HL-60 (cell line): ENCODE data around the gene KLHL3.
A peak's percentile ranks its signal among the peaks of the same experiment; 100 is the strongest.

Experiments
- DNase-seq, 2 experiments: peaks; one replicate each; pipeline ENCODE4 v3.0.0-alpha.2; 2010 to 2020; ENCODE audit warnings: low read depth in 1 of 2, low spot score in 1 of 2
- H3K27ac ChIP-seq: fragments of 250-450 bp; sonication (Bioruptor Pico); replicated peaks from 2 replicates; pipeline ENCODE4 v1.5.1; 2020; ENCODE audit warnings: mild to moderate bottlenecking, moderate library complexity
- H3K27me3 ChIP-seq: fragments of 250-450 bp; sonication (Bioruptor Pico); 2 replicates; pipeline ENCODE4 v1.5.1; 2021; ENCODE audit warnings: mild to moderate bottlenecking, moderate library complexity; ENCODE audit not compliant: insufficient read depth, poor library complexity, severe bottlenecking
- H3K4me3 ChIP-seq: replicated peaks from 2 replicates; pipeline ENCODE4 v1.5.1; 2011; ENCODE audit warnings: mild to moderate bottlenecking, control low read depth, low read length; ENCODE audit not compliant: insufficient read depth
- GABPA ChIP-seq: IDR thresholded peaks from 2 replicates; pipeline ENCODE4 v1.6.1; 2012; ENCODE audit warnings: low read depth
- POLR2AphosphoS5 ChIP-seq: IDR thresholded peaks from 2 replicates; pipeline ENCODE4 v1.6.1; 2012; ENCODE audit warnings: low read depth
- SPI1 ChIP-seq: IDR thresholded peaks from 2 replicates; pipeline ENCODE4 v1.6.1; 2012; ENCODE audit warnings: low read depth, mild to moderate bottlenecking, borderline replicate concordance
- TF ChIP-seq, protein P1 (sequence below): IDR thresholded peaks from one replicate; pipeline ENCODE4 v1.5.1; 2011; ENCODE audit warnings: low read length, control low read depth, inconsistent platforms; ENCODE audit not compliant: insufficient read depth
- TF ChIP-seq, protein P2 (sequence below): IDR thresholded peaks from 2 replicates; pipeline ENCODE4 v1.6.1; 2012; ENCODE audit warnings: low read depth; ENCODE audit not compliant: insufficient replicate concordance

The KLHL3 gene

DNA sequence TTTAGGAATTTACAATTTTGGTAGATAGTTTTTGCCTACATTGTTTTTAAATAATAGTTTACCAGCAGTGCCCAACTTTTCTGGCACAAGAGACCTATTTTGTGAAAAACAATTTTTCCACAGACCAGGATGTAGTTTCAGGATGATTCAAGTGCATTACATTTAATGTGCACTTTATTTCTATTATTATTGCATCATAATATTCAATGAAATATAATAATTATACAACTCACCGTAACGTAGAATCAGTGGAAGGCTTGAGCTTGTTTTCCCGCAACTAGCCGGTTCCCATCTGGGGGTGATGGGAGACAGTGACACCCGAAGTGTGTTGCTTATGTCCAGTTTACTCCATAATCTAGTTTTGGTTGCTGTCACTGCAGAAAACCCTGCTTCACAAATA, 21.7 kb upstream of the KLHL3 start:
- no peak for DNase-seq
- TF ChIP-seq GABPA = no peak
- TF ChIP-seq, protein P1, sequence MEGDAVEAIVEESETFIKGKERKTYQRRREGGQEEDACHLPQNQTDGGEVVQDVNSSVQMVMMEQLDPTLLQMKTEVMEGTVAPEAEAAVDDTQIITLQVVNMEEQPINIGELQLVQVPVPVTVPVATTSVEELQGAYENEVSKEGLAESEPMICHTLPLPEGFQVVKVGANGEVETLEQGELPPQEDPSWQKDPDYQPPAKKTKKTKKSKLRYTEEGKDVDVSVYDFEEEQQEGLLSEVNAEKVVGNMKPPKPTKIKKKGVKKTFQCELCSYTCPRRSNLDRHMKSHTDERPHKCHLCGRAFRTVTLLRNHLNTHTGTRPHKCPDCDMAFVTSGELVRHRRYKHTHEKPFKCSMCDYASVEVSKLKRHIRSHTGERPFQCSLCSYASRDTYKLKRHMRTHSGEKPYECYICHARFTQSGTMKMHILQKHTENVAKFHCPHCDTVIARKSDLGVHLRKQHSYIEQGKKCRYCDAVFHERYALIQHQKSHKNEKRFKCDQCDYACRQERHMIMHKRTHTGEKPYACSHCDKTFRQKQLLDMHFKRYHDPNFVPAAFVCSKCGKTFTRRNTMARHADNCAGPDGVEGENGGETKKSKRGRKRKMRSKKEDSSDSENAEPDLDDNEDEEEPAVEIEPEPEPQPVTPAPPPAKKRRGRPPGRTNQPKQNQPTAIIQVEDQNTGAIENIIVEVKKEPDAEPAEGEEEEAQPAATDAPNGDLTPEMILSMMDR = no peak
- TF ChIP-seq, protein P2, sequence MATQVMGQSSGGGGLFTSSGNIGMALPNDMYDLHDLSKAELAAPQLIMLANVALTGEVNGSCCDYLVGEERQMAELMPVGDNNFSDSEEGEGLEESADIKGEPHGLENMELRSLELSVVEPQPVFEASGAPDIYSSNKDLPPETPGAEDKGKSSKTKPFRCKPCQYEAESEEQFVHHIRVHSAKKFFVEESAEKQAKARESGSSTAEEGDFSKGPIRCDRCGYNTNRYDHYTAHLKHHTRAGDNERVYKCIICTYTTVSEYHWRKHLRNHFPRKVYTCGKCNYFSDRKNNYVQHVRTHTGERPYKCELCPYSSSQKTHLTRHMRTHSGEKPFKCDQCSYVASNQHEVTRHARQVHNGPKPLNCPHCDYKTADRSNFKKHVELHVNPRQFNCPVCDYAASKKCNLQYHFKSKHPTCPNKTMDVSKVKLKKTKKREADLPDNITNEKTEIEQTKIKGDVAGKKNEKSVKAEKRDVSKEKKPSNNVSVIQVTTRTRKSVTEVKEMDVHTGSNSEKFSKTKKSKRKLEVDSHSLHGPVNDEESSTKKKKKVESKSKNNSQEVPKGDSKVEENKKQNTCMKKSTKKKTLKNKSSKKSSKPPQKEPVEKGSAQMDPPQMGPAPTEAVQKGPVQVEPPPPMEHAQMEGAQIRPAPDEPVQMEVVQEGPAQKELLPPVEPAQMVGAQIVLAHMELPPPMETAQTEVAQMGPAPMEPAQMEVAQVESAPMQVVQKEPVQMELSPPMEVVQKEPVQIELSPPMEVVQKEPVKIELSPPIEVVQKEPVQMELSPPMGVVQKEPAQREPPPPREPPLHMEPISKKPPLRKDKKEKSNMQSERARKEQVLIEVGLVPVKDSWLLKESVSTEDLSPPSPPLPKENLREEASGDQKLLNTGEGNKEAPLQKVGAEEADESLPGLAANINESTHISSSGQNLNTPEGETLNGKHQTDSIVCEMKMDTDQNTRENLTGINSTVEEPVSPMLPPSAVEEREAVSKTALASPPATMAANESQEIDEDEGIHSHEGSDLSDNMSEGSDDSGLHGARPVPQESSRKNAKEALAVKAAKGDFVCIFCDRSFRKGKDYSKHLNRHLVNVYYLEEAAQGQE = no peak
- TF ChIP-seq SPI1 = no peak
- no peak for TF ChIP-seq POLR2AphosphoS5
- Histone ChIP-seq H3K27me3 (no peaks in the 10 kb centered on the region), H3K27ac (no peak overlapping the region), H3K4me3 (no peak overlapping the region)

DNA sequence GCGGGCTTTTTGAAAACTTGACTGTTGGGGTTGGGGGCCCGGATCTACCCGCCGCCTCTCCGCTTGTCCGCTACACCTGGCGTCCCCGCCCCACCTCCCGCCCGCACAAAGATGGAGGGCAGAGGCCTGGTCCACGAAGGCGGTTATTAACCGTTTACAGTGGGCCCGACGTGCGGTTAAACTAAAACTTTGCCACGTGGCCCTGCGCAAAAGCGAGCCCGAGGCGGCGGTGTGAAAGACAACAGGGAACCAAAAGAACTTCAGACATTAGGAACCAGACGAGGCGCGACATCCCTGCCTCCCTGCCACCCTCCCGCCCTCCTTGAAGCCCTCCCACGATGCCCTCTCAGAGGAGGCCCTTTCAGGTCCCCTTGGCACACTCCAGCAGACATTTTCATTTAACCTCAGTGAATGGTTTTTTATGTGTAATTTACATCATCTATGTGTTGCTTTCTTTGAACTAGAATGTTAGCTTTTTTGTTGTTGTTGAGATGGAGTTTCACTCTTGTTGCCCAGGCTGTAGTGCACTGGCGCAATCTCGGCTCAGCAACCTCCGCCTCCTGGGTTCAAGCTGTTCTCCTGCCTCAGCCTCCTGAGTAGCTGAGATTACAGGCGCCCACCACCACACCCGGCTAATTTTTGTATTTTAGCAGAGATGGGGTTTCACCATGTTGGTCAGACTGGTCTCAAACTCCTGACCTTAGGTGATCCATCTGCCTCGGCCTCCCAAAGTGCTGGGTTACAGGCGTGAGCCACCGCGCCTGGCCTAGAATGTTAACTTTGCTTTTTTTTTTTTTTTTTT, 19.3 kb upstream of the KLHL3 start:
- peak overlapping the region; percentile 39 for H3K4me3 ChIP-seq
- no peak for DNase-seq
- no peaks in the 10 kb centered on the region for H3K27me3 ChIP-seq
- H3K27ac ChIP-seq = peak overlapping the region; percentile 100
- no peak for TF ChIP-seq GABPA
- TF ChIP-seq POLR2AphosphoS5 = no peak
- TF ChIP-seq, protein P1 = no peak
- TF ChIP-seq SPI1 = no peak
- TF ChIP-seq, protein P2 = no peak

DNA sequence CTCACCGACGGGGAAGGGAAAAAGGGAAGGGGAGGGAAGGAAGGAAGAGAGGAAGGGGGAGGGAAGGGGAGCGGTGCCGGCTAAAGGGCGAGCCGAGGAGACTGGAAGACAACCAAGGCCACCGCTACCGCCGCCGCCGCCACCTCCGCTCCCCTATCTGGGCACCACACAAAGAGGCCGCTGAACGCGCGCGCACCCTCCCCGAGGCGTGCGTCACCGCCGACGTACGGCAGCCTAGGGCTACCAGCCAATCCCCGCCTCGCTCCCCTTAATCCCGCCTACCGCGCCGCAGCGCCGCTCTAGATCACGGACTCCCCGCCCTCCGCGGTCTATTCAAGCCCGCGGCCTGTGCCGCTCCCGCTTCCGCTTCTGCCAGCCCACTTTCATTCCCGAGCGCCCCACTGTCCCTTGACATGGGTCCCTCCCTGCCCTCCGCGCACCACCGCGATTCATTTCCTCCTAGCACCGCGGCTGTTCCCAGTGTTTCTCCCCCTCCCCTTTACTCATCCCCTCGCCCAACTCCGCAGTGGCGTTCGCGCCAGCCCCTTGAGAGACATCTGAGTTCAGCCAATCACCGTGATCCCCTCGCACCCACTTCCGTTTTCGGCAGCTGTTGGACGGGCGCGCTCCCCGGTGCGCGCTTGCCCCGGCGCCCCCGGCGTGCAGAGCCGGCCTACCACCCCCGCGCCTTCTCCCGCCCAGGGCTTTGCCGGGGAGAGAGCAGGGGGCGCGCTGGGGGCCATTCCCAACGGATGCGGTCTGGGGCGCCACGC, 18.5 kb upstream of the KLHL3 start, which contains the start of gene HNRNPA0:
TSS of gene HNRNPA0 (minus strand) at position 176 of the 773 bp plus-strand sequence. CDS start 297 bp downstream, outside the sequence.
- peak; percentile 72 to 89 for DNase-seq
- Histone ChIP-seq H3K4me3 (peak within 1 kb of the TSS; percentile 65), H3K27me3 (no peaks in the 10 kb centered on the region), H3K27ac (peak within 1 kb of the TSS; percentile 100)
- TF ChIP-seq SPI1 (peak; percentile 94), POLR2AphosphoS5 (peak; percentile 72; the same call in 1 of the 2 replicates), GABPA (no peak)
- TF ChIP-seq, protein P1 = no peak
- TF ChIP-seq, protein P2 = peak; percentile 62
